ENCODE measurements around the gene CRTAP.
A peak's percentile ranks its signal among the peaks of the same experiment; 100 is the strongest.

GRCh38 chr3:33074217-33075067 lies 39.4 kb upstream of the CRTAP start:
- TF ChIP-seq, protein P1, sequence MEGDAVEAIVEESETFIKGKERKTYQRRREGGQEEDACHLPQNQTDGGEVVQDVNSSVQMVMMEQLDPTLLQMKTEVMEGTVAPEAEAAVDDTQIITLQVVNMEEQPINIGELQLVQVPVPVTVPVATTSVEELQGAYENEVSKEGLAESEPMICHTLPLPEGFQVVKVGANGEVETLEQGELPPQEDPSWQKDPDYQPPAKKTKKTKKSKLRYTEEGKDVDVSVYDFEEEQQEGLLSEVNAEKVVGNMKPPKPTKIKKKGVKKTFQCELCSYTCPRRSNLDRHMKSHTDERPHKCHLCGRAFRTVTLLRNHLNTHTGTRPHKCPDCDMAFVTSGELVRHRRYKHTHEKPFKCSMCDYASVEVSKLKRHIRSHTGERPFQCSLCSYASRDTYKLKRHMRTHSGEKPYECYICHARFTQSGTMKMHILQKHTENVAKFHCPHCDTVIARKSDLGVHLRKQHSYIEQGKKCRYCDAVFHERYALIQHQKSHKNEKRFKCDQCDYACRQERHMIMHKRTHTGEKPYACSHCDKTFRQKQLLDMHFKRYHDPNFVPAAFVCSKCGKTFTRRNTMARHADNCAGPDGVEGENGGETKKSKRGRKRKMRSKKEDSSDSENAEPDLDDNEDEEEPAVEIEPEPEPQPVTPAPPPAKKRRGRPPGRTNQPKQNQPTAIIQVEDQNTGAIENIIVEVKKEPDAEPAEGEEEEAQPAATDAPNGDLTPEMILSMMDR (IDR thresholded peaks at IDR 0.05) = peak in 3 of 4 experiments; percentile 65 to 77 (median 77)
- no peak for TF ChIP-seq POLR2A (IDR thresholded peaks at IDR 0.05)
- no peak for TF ChIP-seq POLR2AphosphoS5 (IDR thresholded peaks at IDR 0.05)

All from sigmoid colon (tissue), 4 donors.